T-cell (primary cell): ENCODE measurements around the gene LMBRD1. TPM values are rescaled to one million over a fixed set of nuclear protein-coding genes. Genes with fewer than 3 reads are reported as not detected.
A peak's percentile ranks its signal among the peaks of the same experiment; 100 is the strongest.

Experiments used
- ATAC-seq, 4 experiments: fragments of 200-7000 bp in 3 of 4; fragments of 150-1000 bp in 1 of 4; cut with Tn5 transposase; replicated peaks in 1 of 4; 1 replicate in 3 of 4; 2 replicates in 1 of 4; pipeline ENCODE4 v1.10.0; 2021; ENCODE audit warnings: moderate library complexity in 3 of 4, mild to moderate bottlenecking in 2 of 4, moderate number of reproducible peaks in 1 of 4
- CTCF ChIA-PET, 2 donors: fragments of 300-600 bp; sonication (Branson Sonifier 250); formaldehyde crosslinking; loops; one replicate each; lab custom pipeline; 2022; ENCODE audit warnings: antibody characterized with exemption in 2 of 2; lab: Charles Lee
- POLR2A ChIA-PET, 2 donors: fragments of 300-600 bp; sonication (Branson Sonifier 250); formaldehyde crosslinking; loops; one replicate each; lab custom pipeline; 2022; ENCODE audit warnings: antibody characterized with exemption in 2 of 2; lab: Charles Lee
- DNase-seq, 35 experiments: peaks; one replicate each; pipeline versions ENCODE4 v3.0.0 to v3.0.0-alpha.2; 2013 to 2023
- H3K27ac ChIP-seq: one replicate; pipeline ENCODE4 v1.5.1; 2013; ENCODE audit warnings: low read length
- H3K27me3 ChIP-seq, 2 experiments: replicated peaks in 1 of 2; 1 replicate in 1 of 2; 2 replicates in 1 of 2; pipeline versions ENCODE4 v1.6.1 to v1.7.0; 2013; ENCODE audit warnings: low read length in 1 of 2, mixed read lengths in 1 of 2; ENCODE audit not compliant: control insufficient read depth in 2 of 2, insufficient read depth in 2 of 2; ENCODE audit errors: extremely low read depth in 1 of 2
- H3K36me3 ChIP-seq, 2 donors: 1 replicate in 1 of 2; 2 replicates in 1 of 2; pipeline versions ENCODE4 v1.6.1 to v1.7.0; 2013; ENCODE audit warnings: low read length in 1 of 2; ENCODE audit not compliant: control insufficient read depth in 2 of 2, insufficient read depth in 1 of 2; ENCODE audit errors: extremely low read depth in 1 of 2
- H3K4me1 ChIP-seq, 2 experiments: 1 replicate in 1 of 2; 2 replicates in 1 of 2; pipeline versions ENCODE4 v1.6.1 to v1.7.0; 2013; ENCODE audit warnings: low read length in 2 of 2, mixed read lengths in 1 of 2; ENCODE audit not compliant: insufficient read depth in 2 of 2, control insufficient read depth in 1 of 2; ENCODE audit errors: extremely low read depth in 1 of 2
- H3K4me3 ChIP-seq, 2 donors: 1 replicate in 1 of 2; 2 replicates in 1 of 2; pipeline versions ENCODE4 v1.5.1 to v1.7.0; 2013; ENCODE audit warnings: mild to moderate bottlenecking in 2 of 2, low read length in 1 of 2, moderate library complexity in 1 of 2; ENCODE audit not compliant: control insufficient read depth in 1 of 2; ENCODE audit errors: extremely low read depth in 1 of 2
- H3K9me3 ChIP-seq: 2 replicates; pipeline ENCODE4 v1.7.0; 2013
- H3K27ac Mint-ChIP-seq, 2 donors: one replicate each; pipeline ENCODE4 v1.8.0; 2020 to 2021; ENCODE audit warnings: mild to moderate bottlenecking in 2 of 2, mixed read lengths in 2 of 2
- H3K27me3 Mint-ChIP-seq, 2 donors: one replicate each; pipeline ENCODE4 v1.8.0; 2021 to 2022; ENCODE audit warnings: mixed read lengths in 2 of 2
- H3K36me3 Mint-ChIP-seq: one replicate; pipeline ENCODE4 v1.8.0; 2021; ENCODE audit warnings: mixed read lengths
- H3K4me1 Mint-ChIP-seq, 3 donors: one replicate each; pipeline ENCODE4 v1.8.0; 2020 to 2022; ENCODE audit warnings: mixed read lengths in 3 of 3, mild to moderate bottlenecking in 1 of 3
- H3K4me3 Mint-ChIP-seq, 3 donors: one replicate each; pipeline ENCODE4 v1.8.0; 2020 to 2022; ENCODE audit warnings: mild to moderate bottlenecking in 3 of 3, mixed read lengths in 3 of 3, moderate library complexity in 3 of 3
- H3K9me3 Mint-ChIP-seq, 3 donors: one replicate each; pipeline ENCODE4 v1.8.0; 2020 to 2022; ENCODE audit warnings: mixed read lengths in 3 of 3
- WGBS: methylation state at CpG from one replicate; pipeline ENCODE4 v1.1.5; 2013; ENCODE audit warnings: missing lambda C conversion rate; ENCODE audit not compliant: insufficient coverage; 5-methylcytosine and 5-hydroxymethylcytosine counted together
- total RNA-seq, 35 experiments: library from RNA in 6 of 35; stranded (reverse) in 6 of 35; fragments of 120-200 nt in 1 of 35; gene quantifications; one replicate each; pipeline versions ENCODE4 v1.2.1 to v1.2.4 and lab custom pipeline; 2013 to 2026

The LMBRD1 gene
- total RNA-seq, 5 donors from 2014 or later (not counting 1 experiment from before 2014, with no cell fraction given): 37.1 to 41.5 (median 37.7) TPM

- Histone ChIP-seq H3K27me3 (no peaks in the 10 kb centered on the region), H3K4me3 (no peak overlapping the region), H3K4me1 (no peaks in the 10 kb centered on the region), H3K36me3 (peaks cover 0 to 3% of the 10 kb centered on the region in 2 donors), H3K27ac (no peak overlapping the region), H3K9me3 (peaks cover 3% of the 10 kb centered on the region)
- Mint-ChIP-seq H3K9me3 (peaks cover 3 to 22% (median 6%) of the 10 kb centered on the region in 3 donors), H3K27me3 (no peaks in the 10 kb centered on the region), H3K4me3 (no peak overlapping the region), H3K36me3 (peaks cover 50% of the 10 kb centered on the region), H3K27ac (peak overlapping the region in 1 of 2 donors; percentile 11), H3K4me1 (peaks cover 43 to 61% (median 58%) of the 10 kb centered on the region in 3 donors)
- no peak for ATAC-seq
- ChIA-PET CTCF (interaction anchor here in 1 of 2 donors (0.5 kb wide), 1 partner anchor 21 kb away, joined by 3 read pairs; no protein-coding TSS in a partner anchor), POLR2A (no interaction called here)
- DNase-seq: no peak
- WGBS: no CpG with 5 or more reads among the region's 1 CpG
Observed at GRCh38 chr6:69756907-69757306, 39.9 kb downstream of the LMBRD1 start.

- Mint-ChIP-seq H3K4me1 (peaks cover 40 to 59% (median 56%) of the 10 kb centered on the region in 3 donors), H3K27ac (peak overlapping the region in 1 of 2 donors; percentile 11), H3K9me3 (peaks cover 3 to 22% (median 6%) of the 10 kb centered on the region in 3 donors), H3K27me3 (no peaks in the 10 kb centered on the region), H3K4me3 (no peak overlapping the region), H3K36me3 (peaks cover 49% of the 10 kb centered on the region)
- ChIA-PET CTCF (no interaction called here), POLR2A (no interaction called here)
- Histone ChIP-seq H3K27me3 (no peaks in the 10 kb centered on the region), H3K4me1 (no peaks in the 10 kb centered on the region), H3K4me3 (no peak overlapping the region), H3K27ac (no peak overlapping the region), H3K9me3 (peaks cover 3% of the 10 kb centered on the region), H3K36me3 (peaks cover 3% of the 10 kb centered on the region in 2 donors)
- ATAC-seq: no peak
- DNase-seq: no peak
Observed at GRCh38 chr6:69756366-69756765, 40.4 kb downstream of the LMBRD1 start.

GRCh38 chr6:69735027-69735426 is 61.8 kb downstream of the LMBRD1 start:
- CTCF ChIA-PET: interaction anchor here (0.6 to 1.5 kb wide), 4 partner anchors 50 to 502 kb away, joined by 4 to 5 read pairs (median 4); no protein-coding TSS in a partner anchor
- POLR2A ChIA-PET: interaction anchor here (0.5 to 0.9 kb wide), 3 partner anchors 68 to 113 kb away, joined by 3 to 6 read pairs (median 3); no protein-coding TSS in a partner anchor

GRCh38 chr6:69732640-69733039 is 64.2 kb downstream of the LMBRD1 start:
- H3K4me1 Mint-ChIP-seq: peaks cover 5 to 18% (median 6%) of the 10 kb centered on the region in 3 donors
- Histone ChIP-seq H3K4me1 (no peaks in the 10 kb centered on the region), H3K9me3 (no peaks in the 10 kb centered on the region), H3K36me3 (peaks cover 0 to 2% of the 10 kb centered on the region in 2 donors), H3K27ac (no peak overlapping the region), H3K4me3 (no peak overlapping the region), H3K27me3 (no peaks in the 10 kb centered on the region)
- ATAC-seq: no peak
- no CpG with 5 or more reads among the region's 2 CpGs for WGBS
- peak in 1 of 35 experiments; percentile 34 for DNase-seq
- no peaks in the 10 kb centered on the region for H3K27me3 Mint-ChIP-seq
- ChIA-PET POLR2A (no interaction called here), CTCF (interaction anchor here (0.9 to 1.8 kb wide), 3 partner anchors 80 to 376 kb away, joined by 3 to 7 read pairs (median 6); no protein-coding TSS in a partner anchor)
- no peak overlapping the region for H3K27ac Mint-ChIP-seq
- no peak overlapping the region for H3K4me3 Mint-ChIP-seq
- peaks cover 15% of the 10 kb centered on the region for H3K36me3 Mint-ChIP-seq
- no peaks in the 10 kb centered on the region for H3K9me3 Mint-ChIP-seq

More at GRCh38 chr6:69735027-69735426, 61.8 kb downstream of the LMBRD1 start:
- H3K4me1 Mint-ChIP-seq: peaks cover 2 to 10% (median 5%) of the 10 kb centered on the region in 3 donors
- H3K27ac Mint-ChIP-seq: peak overlapping the region in 1 of 2 donors; percentile 11
- no peaks in the 10 kb centered on the region for H3K27me3 Mint-ChIP-seq
- no peak overlapping the region for H3K4me3 ChIP-seq
- peaks cover 0 to 8% of the 10 kb centered on the region in 2 donors for H3K36me3 ChIP-seq
- H3K27ac ChIP-seq: no peak overlapping the region
- no peaks in the 10 kb centered on the region for H3K27me3 ChIP-seq
- H3K9me3 ChIP-seq: no peaks in the 10 kb centered on the region
- no peak overlapping the region for H3K4me3 Mint-ChIP-seq
- ATAC-seq: no peak
- no peaks in the 10 kb centered on the region for H3K9me3 Mint-ChIP-seq
- 100% methylated on average over 1 of the region's 4 CpGs for WGBS
- no peak for DNase-seq
- peaks cover 8% of the 10 kb centered on the region for H3K36me3 Mint-ChIP-seq
- H3K4me1 ChIP-seq: no peaks in the 10 kb centered on the region

DNA sequence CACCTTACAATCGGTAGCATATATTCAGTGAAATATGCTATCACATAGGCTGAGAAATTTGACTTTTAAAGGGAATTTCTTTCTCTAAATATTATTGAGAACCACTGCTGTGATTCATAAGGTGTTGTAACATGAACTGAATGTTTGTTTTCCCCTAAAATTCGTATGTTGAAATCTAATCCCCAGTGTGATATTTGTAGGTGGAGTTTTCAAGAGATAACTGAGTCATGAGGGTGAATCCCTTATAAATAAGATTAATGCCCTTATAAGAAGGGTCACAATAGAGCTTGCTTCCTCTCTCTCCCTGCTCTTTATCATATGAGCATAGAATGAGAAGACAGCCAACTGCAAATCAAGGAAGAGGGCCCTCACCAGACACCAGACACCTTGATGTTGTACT is 64.8 kb downstream of the LMBRD1 start:
- CTCF ChIA-PET: interaction anchor here (1.7 to 1.8 kb wide), 3 partner anchors 376 kb away, joined by 6 to 7 read pairs (median 6); no protein-coding TSS in a partner anchor
- no CpG with 5 or more reads among the region's 2 CpGs for WGBS
- peaks cover 5 to 18% (median 6%) of the 10 kb centered on the region in 3 donors for H3K4me1 Mint-ChIP-seq

DNA sequence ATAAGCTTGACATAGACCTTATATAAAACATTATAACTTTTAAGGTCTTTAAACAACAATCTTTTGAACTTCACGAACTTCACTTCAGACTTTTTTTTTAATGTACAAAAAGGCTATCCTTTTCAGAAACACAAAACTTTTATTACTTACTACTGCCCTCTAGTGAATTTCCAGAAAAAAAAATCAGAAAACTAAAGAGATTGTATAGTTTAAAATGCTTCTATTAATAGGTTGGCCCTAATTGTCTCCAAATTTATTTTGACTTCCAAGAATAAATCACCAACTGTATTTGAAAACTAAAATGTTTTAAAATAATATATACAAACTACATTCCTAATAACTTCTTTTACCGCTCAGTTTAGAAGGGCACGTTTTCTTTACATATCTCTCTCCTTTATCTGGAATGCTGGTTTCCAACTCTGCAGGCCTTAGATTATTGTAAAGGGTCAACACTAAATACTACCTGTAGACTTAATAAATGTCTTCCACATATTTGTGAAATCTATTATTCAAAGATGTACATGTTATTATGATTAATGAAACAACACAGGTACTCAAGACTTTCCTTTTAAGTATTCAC is 66.8 kb downstream of the LMBRD1 start:
- DNase-seq (no peak), ATAC-seq (no peak)
- H3K27ac Mint-ChIP-seq: no peak overlapping the region
- Histone ChIP-seq H3K27me3 (no peaks in the 10 kb centered on the region), H3K4me3 (no peak overlapping the region), H3K27ac (no peak overlapping the region), H3K36me3 (peaks cover 0 to 7% of the 10 kb centered on the region in 2 donors), H3K9me3 (no peaks in the 10 kb centered on the region), H3K4me1 (no peaks in the 10 kb centered on the region)
- H3K27me3 Mint-ChIP-seq: no peaks in the 10 kb centered on the region
- ChIA-PET CTCF (interaction anchor here (0.6 to 1.8 kb wide), 9 partner anchors 8 to 1778 kb away, joined by 3 to 6 read pairs (median 4); partner anchors contain the start of gene LMBRD1 (in 1 of the 2)), POLR2A (no interaction called here)
- H3K4me1 Mint-ChIP-seq: peaks cover 8 to 17% (median 9%) of the 10 kb centered on the region in 3 donors
- peaks cover 0 to 5% (median 4%) of the 10 kb centered on the region in 3 donors for H3K9me3 Mint-ChIP-seq
- no CpG with 5 or more reads among the region's 3 CpGs for WGBS
- no peak overlapping the region for H3K4me3 Mint-ChIP-seq
- H3K36me3 Mint-ChIP-seq: peaks cover 27% of the 10 kb centered on the region

More for the DNA sequence above, 64.8 kb downstream of the LMBRD1 start:
- no peak for ATAC-seq
- Mint-ChIP-seq H3K36me3 (peaks cover 14% of the 10 kb centered on the region), H3K4me3 (no peak overlapping the region), H3K27ac (no peak overlapping the region), H3K9me3 (no peaks in the 10 kb centered on the region), H3K27me3 (no peaks in the 10 kb centered on the region)
- Histone ChIP-seq H3K27ac (no peak overlapping the region), H3K36me3 (peaks cover 0 to 2% of the 10 kb centered on the region in 2 donors), H3K9me3 (no peaks in the 10 kb centered on the region), H3K27me3 (no peaks in the 10 kb centered on the region), H3K4me3 (no peak overlapping the region), H3K4me1 (no peaks in the 10 kb centered on the region)
- POLR2A ChIA-PET: interaction anchor here in 1 of 2 donors (0.6 kb wide), 1 partner anchor 58 kb away, joined by 3 read pairs; no protein-coding TSS in a partner anchor
- no peak for DNase-seq
